Heart left ventricle (tissue), 13 donors: ENCODE measurements around the gene AP2S1.

Experiments
- POLR2A ChIP-seq, 2 donors: fragments of 450-650 bp; IDR thresholded peaks; one replicate each; pipeline ENCODE4 v1.6.1; 2017; ENCODE audit warnings: antibody characterized with exemption in 2 of 2, mild to moderate bottlenecking in 2 of 2, moderate library complexity in 2 of 2
- TF ChIP-seq, protein P1 (sequence below), 12 donors: fragments of 200-600 bp; sonication (generic) in 4 of 12; IDR thresholded peaks; one replicate each; pipeline versions ENCODE4 v1.5.0 to v1.8.0; 2018 to 2022; ENCODE audit warnings: antibody characterized with exemption in 12 of 12, mild to moderate bottlenecking in 5 of 12
- donor health status: ischemic (EF 13 %, LVEDD 7.1; RV severe dilation, severe dysfunction).
- donor health status: DM: no; HTN: yes; CAD: no.
- donor health status: DM: no; HTN: no; CAD: no.
- donor health status: ischemic (EF 25% LVEDD 6.9; RV normal size, moderate dysfunction).
- donor health status: ischemic (EF 25% LVEDD 5.7; RV mildly dilated, moderate dysfunction).
- donor health status: ischemic (EF 35%, LVEDD 5.7; RV mildly dilated, moderate dysfunction).
- donor health status: nonischemic (EF 11% LVEDD 7.7; RV severe dilation, severe dysfunction).
- donor health status: DM: yes; HTN: yes; CAD: no.
- donor health status: PGD.
- donor health status: ischemic (EF 29% LVEDD 5.4; RV normal size, mild dysfunction).
- donor health status: nonischemic (EF 23%, LVEDD 6.1; RV moderate dilation, normal function).

DNA sequence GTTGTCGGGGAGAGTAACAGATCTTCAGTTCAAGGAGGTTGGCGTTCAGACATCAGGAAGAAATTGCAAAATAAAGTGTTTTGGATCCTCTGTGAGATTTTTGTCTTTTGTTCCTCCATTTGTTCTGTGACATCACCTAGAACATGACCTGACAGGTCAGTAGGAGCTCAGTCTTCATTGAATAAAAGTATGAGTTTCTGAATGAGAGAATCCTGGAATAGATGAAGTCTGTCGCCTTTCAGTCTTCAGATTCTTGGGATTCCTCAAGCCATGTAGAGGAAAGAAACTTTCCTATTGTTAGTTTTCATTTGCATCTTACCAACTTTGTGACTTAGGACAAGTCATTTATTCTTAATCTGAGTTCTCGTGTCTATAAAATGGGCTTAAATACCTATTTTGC, 24.6 kb upstream of the AP2S1 start:
- TF ChIP-seq, protein P1, sequence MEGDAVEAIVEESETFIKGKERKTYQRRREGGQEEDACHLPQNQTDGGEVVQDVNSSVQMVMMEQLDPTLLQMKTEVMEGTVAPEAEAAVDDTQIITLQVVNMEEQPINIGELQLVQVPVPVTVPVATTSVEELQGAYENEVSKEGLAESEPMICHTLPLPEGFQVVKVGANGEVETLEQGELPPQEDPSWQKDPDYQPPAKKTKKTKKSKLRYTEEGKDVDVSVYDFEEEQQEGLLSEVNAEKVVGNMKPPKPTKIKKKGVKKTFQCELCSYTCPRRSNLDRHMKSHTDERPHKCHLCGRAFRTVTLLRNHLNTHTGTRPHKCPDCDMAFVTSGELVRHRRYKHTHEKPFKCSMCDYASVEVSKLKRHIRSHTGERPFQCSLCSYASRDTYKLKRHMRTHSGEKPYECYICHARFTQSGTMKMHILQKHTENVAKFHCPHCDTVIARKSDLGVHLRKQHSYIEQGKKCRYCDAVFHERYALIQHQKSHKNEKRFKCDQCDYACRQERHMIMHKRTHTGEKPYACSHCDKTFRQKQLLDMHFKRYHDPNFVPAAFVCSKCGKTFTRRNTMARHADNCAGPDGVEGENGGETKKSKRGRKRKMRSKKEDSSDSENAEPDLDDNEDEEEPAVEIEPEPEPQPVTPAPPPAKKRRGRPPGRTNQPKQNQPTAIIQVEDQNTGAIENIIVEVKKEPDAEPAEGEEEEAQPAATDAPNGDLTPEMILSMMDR (IDR thresholded peaks at IDR 0.05) = no peak
- TF ChIP-seq POLR2A (IDR thresholded peaks at IDR 0.05) = no peak
